ENCODE data around the gene HBS1L.

The HBS1L gene

DNA sequence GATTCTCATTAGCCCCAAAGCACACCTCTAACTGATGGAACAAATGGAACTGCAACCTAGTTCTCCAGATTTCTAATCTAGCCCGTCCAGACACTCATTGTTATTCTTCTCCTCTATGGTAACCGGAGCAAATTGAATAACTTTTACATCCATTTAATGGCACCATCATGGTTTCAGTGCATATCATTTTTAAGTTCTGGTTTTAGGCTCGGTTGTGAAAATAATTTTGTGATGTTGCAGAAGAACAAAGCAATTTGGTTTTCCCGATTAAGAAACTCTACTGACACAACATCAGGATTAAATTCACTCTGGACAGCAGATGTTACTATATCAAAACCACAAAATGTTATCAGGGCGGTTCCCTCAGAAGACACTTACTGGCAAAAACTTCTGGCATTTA lies 42.5 kb upstream of the HBS1L start:
- Histone ChIP-seq H3K27me3 (ENCODE audit: low read length) (no peaks in the 10 kb centered on the region), H3K36me3 (ENCODE audit: low read length) (no peaks in the 10 kb centered on the region), H3K9ac (ENCODE audit: low read length) (no peak overlapping the region)

DNA sequence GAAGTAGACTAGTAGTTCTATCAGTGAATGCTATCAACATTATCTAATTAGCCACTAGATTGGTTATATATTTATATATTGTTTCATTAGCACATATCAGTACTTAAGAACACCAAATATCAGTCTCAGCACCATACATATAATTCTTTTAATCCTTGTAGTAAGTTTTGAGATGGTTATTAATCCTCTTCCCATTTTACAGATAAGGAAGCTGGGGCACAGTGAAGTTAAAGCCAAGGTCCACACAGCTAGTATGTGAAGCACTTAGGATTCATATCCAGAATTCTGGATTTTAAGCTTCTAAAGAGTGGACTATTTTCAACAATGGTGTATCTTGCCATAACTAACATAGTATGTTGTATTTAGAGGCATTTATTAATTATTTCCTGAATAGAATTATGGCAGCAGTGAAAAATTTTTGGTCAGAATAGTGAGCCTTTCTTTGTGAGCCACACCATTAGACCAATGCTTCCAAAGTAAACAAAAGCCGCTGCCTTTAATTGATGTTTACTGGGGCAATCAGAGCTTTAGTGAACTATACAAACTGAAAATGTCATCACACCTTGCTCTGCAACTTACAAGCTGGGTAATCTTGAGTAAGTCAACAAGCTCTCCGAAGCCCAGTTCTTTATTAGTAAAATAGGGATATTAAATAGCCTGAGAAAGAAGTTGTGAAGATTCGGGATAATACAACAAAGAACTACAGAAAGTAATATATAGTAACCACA lies 41.9 kb upstream of the HBS1L start:
- no peak overlapping the region for H3K4me2 ChIP-seq (ENCODE audit: low read depth, low read length, poor library complexity, severe bottlenecking)
- no peaks in the 10 kb centered on the region for H3K27me3 ChIP-seq (ENCODE audit: low read length)
- H3K79me2 ChIP-seq (ENCODE audit: insufficient read depth, low read length): no peaks in the 10 kb centered on the region
- no peak overlapping the region for H3K4me3 ChIP-seq (ENCODE audit: insufficient read depth, low read length, poor library complexity, severe bottlenecking)
- H3K9me3 ChIP-seq (ENCODE audit: insufficient read depth, low read length): no peaks in the 10 kb centered on the region
- H3K27ac ChIP-seq (ENCODE audit: low read depth, low read length): no peak overlapping the region
- no peaks in the 10 kb centered on the region for H3K36me3 ChIP-seq (ENCODE audit: low read length)
- no peaks in the 10 kb centered on the region for H4K20me1 ChIP-seq (ENCODE audit: low read depth, low read length)
- no peaks in the 10 kb centered on the region for H3F3A ChIP-seq (ENCODE audit: insufficient read depth)
- no peak overlapping the region for H2AFZ ChIP-seq (ENCODE audit: low read depth, low read length, severe bottlenecking)
- no peak overlapping the region for H3K9ac ChIP-seq (ENCODE audit: low read length)
- TF ChIP-seq, protein P1, sequence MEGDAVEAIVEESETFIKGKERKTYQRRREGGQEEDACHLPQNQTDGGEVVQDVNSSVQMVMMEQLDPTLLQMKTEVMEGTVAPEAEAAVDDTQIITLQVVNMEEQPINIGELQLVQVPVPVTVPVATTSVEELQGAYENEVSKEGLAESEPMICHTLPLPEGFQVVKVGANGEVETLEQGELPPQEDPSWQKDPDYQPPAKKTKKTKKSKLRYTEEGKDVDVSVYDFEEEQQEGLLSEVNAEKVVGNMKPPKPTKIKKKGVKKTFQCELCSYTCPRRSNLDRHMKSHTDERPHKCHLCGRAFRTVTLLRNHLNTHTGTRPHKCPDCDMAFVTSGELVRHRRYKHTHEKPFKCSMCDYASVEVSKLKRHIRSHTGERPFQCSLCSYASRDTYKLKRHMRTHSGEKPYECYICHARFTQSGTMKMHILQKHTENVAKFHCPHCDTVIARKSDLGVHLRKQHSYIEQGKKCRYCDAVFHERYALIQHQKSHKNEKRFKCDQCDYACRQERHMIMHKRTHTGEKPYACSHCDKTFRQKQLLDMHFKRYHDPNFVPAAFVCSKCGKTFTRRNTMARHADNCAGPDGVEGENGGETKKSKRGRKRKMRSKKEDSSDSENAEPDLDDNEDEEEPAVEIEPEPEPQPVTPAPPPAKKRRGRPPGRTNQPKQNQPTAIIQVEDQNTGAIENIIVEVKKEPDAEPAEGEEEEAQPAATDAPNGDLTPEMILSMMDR (IDR thresholded peaks at IDR 0.05; ENCODE audit: insufficient read depth, low read length, poor library complexity, severe bottlenecking): no peak
- TF ChIP-seq EZH2phosphoT487 (conservative IDR thresholded peaks at IDR 0.05; ENCODE audit: low read length): no peak
- no peaks in the 10 kb centered on the region for H3K9me2 ChIP-seq (replicated peaks; ENCODE audit: insufficient read depth, low read length)

More for the DNA sequence above, 42.5 kb upstream of the HBS1L start:
- Histone ChIP-seq H3K9me3 (ENCODE audit: insufficient read depth, low read length) (no peaks in the 10 kb centered on the region), H3K79me2 (ENCODE audit: insufficient read depth, low read length) (no peaks in the 10 kb centered on the region), H3K4me2 (ENCODE audit: low read depth, low read length, poor library complexity, severe bottlenecking) (no peak overlapping the region), H3K27ac (ENCODE audit: low read depth, low read length) (no peak overlapping the region), H4K20me1 (ENCODE audit: low read depth, low read length) (no peaks in the 10 kb centered on the region), H3K9me2 (replicated peaks; ENCODE audit: insufficient read depth, low read length) (no peaks in the 10 kb centered on the region), H3K4me3 (ENCODE audit: insufficient read depth, low read length, poor library complexity, severe bottlenecking) (no peak overlapping the region), H3F3A (ENCODE audit: insufficient read depth) (no peaks in the 10 kb centered on the region), H2AFZ (ENCODE audit: low read depth, low read length, severe bottlenecking) (no peak overlapping the region)
- TF ChIP-seq, protein P1 (IDR thresholded peaks at IDR 0.05; ENCODE audit: insufficient read depth, low read length, poor library complexity, severe bottlenecking): no peak
- no peak for TF ChIP-seq EZH2phosphoT487 (conservative IDR thresholded peaks at IDR 0.05; ENCODE audit: low read length)

DNA sequence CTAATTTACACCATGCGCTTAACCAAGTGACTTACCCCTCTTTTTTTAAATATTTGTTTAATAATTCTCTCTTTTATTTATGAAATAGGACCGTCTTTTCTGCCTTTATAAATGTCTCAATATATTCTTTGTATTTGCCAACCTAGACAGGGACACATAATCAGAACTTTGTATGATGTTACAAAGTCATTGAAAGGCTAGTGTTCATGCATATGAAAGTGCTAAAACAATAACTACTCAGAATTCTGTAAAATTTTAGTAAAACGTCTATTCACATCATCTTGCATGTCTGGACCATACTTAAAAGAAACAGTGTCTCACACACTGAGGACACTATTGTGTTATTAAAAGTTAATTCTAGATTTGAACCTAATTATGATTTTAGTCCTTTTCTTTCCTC lies 41.1 kb upstream of the HBS1L start:
- H3K9me2 ChIP-seq (replicated peaks; ENCODE audit: insufficient read depth, low read length): no peaks in the 10 kb centered on the region
- no peak for TF ChIP-seq EZH2phosphoT487 (conservative IDR thresholded peaks at IDR 0.05; ENCODE audit: low read length)
- TF ChIP-seq, protein P1 (IDR thresholded peaks at IDR 0.05; ENCODE audit: insufficient read depth, low read length, poor library complexity, severe bottlenecking): no peak
- no peak overlapping the region for H3K4me2 ChIP-seq (ENCODE audit: low read depth, low read length, poor library complexity, severe bottlenecking)
- no peaks in the 10 kb centered on the region for H3K79me2 ChIP-seq (ENCODE audit: insufficient read depth, low read length)
- H4K20me1 ChIP-seq (ENCODE audit: low read depth, low read length): no peaks in the 10 kb centered on the region
- no peaks in the 10 kb centered on the region for H3K27me3 ChIP-seq (ENCODE audit: low read length)
- H3K9me3 ChIP-seq (ENCODE audit: insufficient read depth, low read length): no peaks in the 10 kb centered on the region
- H3F3A ChIP-seq (ENCODE audit: insufficient read depth): no peaks in the 10 kb centered on the region
- no peak overlapping the region for H3K4me3 ChIP-seq (ENCODE audit: insufficient read depth, low read length, poor library complexity, severe bottlenecking)
- H3K36me3 ChIP-seq (ENCODE audit: low read length): no peaks in the 10 kb centered on the region
- H3K27ac ChIP-seq (ENCODE audit: low read depth, low read length): no peak overlapping the region
- H3K9ac ChIP-seq (ENCODE audit: low read length): no peak overlapping the region
- no peak overlapping the region for H2AFZ ChIP-seq (ENCODE audit: low read depth, low read length, severe bottlenecking)

Measured in SU-DHL-6 (cell line).